ENCODE results near the gene CHD5.

Gene CHD5

DNA sequence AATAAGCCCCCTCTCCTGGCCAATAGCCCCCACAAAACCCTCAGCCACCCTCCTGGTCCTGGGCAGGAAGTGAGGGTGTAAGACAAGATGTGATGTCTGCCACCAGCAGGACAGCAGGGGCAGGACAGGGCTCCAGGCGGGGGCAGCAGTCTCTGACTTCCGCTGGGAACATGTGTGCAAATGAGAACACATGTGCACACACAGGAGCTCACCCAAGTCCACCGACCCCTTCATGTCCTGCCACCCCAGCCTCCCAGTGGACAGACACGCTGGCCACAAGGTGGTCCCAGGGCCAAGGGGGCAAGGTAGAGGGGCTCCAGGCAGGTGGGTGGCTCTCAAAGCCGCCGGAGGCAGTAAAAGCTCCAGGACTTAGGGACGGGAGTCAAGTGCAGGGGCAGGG is 74.4 kb downstream of the CHD5 start:
- no peak for DNase-seq (ENCODE audit: low read depth, low spot score)
- H3K4me3 ChIP-seq (ENCODE audit: low read depth, low read length), result no peak overlapping the region
- TF ChIP-seq, protein P1, sequence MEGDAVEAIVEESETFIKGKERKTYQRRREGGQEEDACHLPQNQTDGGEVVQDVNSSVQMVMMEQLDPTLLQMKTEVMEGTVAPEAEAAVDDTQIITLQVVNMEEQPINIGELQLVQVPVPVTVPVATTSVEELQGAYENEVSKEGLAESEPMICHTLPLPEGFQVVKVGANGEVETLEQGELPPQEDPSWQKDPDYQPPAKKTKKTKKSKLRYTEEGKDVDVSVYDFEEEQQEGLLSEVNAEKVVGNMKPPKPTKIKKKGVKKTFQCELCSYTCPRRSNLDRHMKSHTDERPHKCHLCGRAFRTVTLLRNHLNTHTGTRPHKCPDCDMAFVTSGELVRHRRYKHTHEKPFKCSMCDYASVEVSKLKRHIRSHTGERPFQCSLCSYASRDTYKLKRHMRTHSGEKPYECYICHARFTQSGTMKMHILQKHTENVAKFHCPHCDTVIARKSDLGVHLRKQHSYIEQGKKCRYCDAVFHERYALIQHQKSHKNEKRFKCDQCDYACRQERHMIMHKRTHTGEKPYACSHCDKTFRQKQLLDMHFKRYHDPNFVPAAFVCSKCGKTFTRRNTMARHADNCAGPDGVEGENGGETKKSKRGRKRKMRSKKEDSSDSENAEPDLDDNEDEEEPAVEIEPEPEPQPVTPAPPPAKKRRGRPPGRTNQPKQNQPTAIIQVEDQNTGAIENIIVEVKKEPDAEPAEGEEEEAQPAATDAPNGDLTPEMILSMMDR (IDR thresholded peaks at IDR 0.05; ENCODE audit: low read depth, low read length), result no peak
- in situ Hi-C loops (cut with HindIII; ENCODE audit: low sequenced_read_pairs), result no loop called here

DNA sequence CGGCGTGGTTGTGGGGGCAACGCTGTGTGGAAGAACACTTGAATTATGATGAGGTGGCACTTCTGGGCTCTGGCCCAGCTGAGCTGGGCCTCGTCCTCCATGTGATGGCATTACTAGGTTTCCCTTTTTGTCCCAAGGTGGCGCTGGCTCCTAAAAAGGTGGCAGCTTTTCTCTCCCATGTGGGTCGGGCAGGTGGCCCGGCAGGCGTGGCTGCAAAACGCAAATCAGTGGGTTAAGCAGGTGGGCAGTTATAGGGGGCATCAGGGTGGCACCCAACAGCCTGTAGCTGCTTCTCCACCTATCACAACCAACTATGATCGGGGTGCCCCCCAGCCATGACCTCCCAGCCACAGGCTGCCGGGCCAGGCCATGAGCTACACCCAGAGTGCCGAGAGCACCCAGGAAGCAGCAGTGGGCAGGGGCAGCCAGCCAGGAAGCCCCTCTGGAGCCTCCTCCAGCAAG is 74.9 kb downstream of the CHD5 start:
- no peak overlapping the region for H3K4me3 ChIP-seq (ENCODE audit: low read depth, low read length)
- in situ Hi-C loops (cut with HindIII; ENCODE audit: low sequenced_read_pairs), result no loop called here
- DNase-seq (ENCODE audit: low read depth, low spot score), result no peak
- TF ChIP-seq, protein P1 (IDR thresholded peaks at IDR 0.05; ENCODE audit: low read depth, low read length), result no peak

DNA sequence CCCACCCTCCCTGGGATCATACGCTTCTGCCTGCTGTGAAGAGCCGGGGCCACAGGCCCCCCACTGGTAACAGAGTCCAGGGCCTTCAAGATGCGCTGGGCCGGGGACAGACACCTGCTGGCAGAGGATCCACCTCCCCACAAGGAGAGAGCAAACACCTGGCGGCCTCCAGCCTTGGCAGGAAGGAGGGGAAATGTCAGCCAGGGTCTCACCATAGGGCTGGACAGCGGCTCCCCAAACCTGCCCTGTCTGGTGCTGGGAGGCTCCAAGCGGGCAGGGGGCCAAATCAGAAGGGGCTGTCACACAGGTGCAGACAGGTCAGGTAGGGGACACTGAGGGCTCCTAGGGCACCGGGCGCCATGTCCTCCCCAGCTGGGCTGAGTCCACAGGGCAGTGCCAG is 75.5 kb downstream of the CHD5 start:
- in situ Hi-C loops (cut with HindIII; ENCODE audit: low sequenced_read_pairs), result no loop called here
- no peak for DNase-seq (ENCODE audit: low read depth, low spot score)
- H3K4me3 ChIP-seq (ENCODE audit: low read depth, low read length), result no peak overlapping the region
- TF ChIP-seq, protein P1 (IDR thresholded peaks at IDR 0.05; ENCODE audit: low read depth, low read length), result no peak

DNA sequence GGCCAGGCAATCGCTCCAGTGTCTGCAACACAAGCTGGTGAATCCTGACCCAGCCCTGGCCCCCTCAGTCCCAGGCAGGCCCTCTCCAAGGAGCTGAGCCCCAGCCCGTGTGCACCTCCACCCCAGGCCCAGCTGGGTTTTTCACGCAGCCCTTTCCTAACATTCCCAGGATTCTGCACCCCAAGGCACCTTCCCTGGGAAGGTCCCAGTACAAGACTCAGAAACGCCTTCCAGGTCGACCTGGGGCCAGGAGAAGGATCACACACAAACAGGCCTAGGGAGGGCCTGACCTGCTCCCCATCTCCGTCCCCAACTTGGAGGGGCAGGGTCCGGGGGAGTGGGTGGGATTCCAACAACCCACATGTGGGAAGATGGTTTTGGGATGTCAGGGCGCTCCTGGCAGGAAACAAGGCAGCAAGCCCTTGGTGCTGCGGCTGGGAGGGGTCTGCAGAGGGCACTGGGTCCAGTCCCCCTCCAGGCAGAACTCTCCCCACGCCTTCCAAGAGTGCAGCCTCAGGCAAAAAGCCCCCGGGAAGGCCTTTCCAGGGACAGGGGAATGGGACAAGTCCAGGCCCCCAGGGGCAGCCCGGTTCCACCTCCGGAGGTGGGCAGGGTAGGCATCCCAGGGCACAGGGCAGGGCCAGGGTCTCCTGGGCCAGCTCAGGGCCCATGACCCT is 76.1 kb downstream of the CHD5 start:
- in situ Hi-C loops (cut with HindIII; ENCODE audit: low sequenced_read_pairs), result no loop called here
- no peak overlapping the region for H3K4me3 ChIP-seq (ENCODE audit: low read depth, low read length)
- DNase-seq (ENCODE audit: low read depth, low spot score), result no peak
- TF ChIP-seq, protein P1 (IDR thresholded peaks at IDR 0.05; ENCODE audit: low read depth, low read length), result no peak

DNA sequence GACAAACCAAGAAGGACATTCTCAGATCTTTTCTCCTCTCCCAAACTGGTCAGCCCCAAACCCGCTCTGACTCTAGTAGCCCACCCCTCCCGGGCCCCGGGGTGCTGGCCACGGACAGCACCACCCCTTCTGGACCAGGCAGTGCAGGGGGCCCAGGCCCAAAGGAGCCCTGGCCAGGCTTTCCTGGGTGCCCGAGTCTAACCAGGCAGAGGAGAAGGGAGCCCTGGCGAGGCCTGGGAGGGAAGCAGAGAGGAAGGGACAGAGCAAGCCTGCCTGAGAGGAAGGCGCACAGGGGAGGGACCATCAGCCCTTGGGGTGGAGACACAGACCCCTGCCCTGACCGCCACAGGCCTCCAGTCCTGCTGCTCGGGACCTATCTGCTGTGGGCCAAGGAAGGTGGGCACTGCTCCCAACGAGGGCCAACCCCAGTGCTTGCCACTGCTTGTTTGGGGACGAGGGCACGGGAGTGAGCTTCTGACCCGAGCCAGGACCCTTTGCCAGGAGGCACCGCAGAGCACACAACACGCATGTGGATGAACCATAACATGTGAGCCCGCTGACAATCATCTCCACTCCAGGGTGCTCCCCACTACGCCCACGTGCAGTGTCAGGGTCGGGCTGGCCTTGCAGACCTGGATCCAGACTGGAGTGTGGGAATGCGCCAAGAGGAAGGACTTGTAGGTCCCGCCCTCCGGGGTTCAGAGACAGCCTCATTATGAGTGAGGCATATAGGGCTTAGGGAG is 76.8 kb downstream of the CHD5 start:
- in situ Hi-C loops (cut with HindIII; ENCODE audit: low sequenced_read_pairs), result no loop called here
- TF ChIP-seq, protein P1 (IDR thresholded peaks at IDR 0.05; ENCODE audit: low read depth, low read length), result no peak
- H3K4me3 ChIP-seq (ENCODE audit: low read depth, low read length), result no peak overlapping the region
- no peak for DNase-seq (ENCODE audit: low read depth, low spot score)

DNA sequence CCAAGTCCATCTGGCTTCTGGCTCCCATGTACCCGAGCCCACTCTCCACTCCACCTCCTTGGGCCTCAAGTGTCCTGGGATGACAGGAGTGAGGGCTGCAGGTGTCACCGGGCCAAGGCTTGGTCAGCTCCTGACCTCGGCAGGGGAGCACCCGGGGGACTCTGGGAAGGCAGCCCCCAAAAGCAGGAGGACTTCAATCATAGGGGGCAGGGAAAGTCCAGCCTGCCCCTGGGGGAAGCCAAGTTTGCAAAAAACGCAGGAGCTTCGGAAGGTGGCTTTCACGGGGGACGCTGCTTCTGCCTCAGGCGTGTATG is 77.6 kb downstream of the CHD5 start:
- TF ChIP-seq, protein P1 (IDR thresholded peaks at IDR 0.05; ENCODE audit: low read depth, low read length), result no peak
- in situ Hi-C loops (cut with HindIII; ENCODE audit: low sequenced_read_pairs), result no loop called here
- H3K4me3 ChIP-seq (ENCODE audit: low read depth, low read length), result no peak overlapping the region
- no peak for DNase-seq (ENCODE audit: low read depth, low spot score)

All from astrocyte of the spinal cord (primary cell).